ENCODE data around the gene ELFN1. TPM values are rescaled to one million over a fixed set of nuclear protein-coding genes. Genes with fewer than 3 reads are reported as not detected.

ELFN1 gene
- total RNA-seq, 1 donor from 2014 or later: 0.62 TPM

DNA sequence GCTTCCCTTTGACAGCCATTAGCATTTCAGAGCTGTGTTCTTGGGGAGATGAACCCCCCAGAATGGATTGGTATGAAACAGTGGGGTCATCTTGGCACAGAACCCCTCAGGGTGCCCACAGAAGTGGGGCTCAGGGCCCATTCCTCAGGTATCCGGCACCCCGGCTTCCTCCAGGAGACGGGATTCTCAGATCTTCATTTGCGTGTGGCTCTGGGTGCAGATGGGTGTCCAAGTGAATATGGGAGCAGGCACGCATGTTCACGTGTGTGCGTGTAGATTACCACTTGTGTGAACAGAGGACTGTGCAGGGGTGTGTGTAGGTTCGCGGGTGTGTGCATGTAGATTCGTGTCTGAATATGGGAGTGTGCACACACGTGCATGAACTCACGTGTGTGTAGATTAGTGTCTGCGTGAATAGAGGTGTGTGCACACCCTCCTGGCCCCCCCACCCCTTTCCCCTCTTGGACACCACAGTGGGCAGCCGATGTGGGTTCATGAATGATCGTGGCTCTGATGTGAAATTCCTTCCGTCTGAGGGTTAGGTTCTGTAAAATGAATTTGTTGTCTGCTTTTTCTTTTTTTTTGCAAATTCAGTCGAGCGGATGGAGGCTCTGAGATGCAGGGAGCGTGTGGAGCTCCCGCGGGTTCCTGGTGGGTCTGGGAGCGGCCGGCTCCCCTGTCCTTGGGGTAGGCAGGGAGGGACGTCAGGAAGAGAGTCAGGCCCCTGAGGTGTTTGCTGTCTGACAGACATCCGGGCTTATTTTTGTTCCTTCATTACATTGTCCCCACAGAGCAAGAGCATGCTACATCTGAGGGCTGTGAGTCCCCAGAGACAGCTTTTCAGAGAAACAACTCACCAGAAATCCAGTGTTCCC is 7.4 kb downstream of the ELFN1 start:
- DNase-seq (ENCODE audit: extremely low spot score, unreplicated experiment): peak; percentile 82
- Mint-ChIP-seq H3K4me1 (ENCODE audit: unreplicated experiment) (no peaks in the 10 kb centered on the region), H3K4me3 (ENCODE audit: unreplicated experiment) (no peak overlapping the region), H3K27ac (ENCODE audit: unreplicated experiment) (no peak overlapping the region), H3K9me3 (ENCODE audit: unreplicated experiment) (peaks cover under 1% of the 10 kb centered on the region), H3K36me3 (ENCODE audit: unreplicated experiment) (no peaks in the 10 kb centered on the region), H3K27me3 (ENCODE audit: unreplicated experiment) (peaks cover 18% of the 10 kb centered on the region)
- TF ChIP-seq CTCF (IDR thresholded peaks at IDR 0.05): no peak

- no peak for TF ChIP-seq CTCF (IDR thresholded peaks at IDR 0.05)
- DNase-seq (ENCODE audit: extremely low spot score, unreplicated experiment): peak; percentile 82
- H3K27ac Mint-ChIP-seq (ENCODE audit: unreplicated experiment): no peak overlapping the region
- peaks cover 7% of the 10 kb centered on the region for H3K9me3 Mint-ChIP-seq (ENCODE audit: unreplicated experiment)
- no peak overlapping the region for H3K4me3 Mint-ChIP-seq (ENCODE audit: unreplicated experiment)
- no peaks in the 10 kb centered on the region for H3K36me3 Mint-ChIP-seq (ENCODE audit: unreplicated experiment)
- no peaks in the 10 kb centered on the region for H3K4me1 Mint-ChIP-seq (ENCODE audit: unreplicated experiment)
- H3K27me3 Mint-ChIP-seq (ENCODE audit: unreplicated experiment): peaks cover 16% of the 10 kb centered on the region
These were observed 8.0 kb downstream of the ELFN1 start for GRCh38 chr7:1678081-1678543.

GRCh38 chr7:1678571-1679325 is 8.7 kb downstream of the ELFN1 start:
- peak; percentile 77 for DNase-seq (ENCODE audit: extremely low spot score, unreplicated experiment)
- H3K4me1 Mint-ChIP-seq (ENCODE audit: unreplicated experiment): no peaks in the 10 kb centered on the region

DNA sequence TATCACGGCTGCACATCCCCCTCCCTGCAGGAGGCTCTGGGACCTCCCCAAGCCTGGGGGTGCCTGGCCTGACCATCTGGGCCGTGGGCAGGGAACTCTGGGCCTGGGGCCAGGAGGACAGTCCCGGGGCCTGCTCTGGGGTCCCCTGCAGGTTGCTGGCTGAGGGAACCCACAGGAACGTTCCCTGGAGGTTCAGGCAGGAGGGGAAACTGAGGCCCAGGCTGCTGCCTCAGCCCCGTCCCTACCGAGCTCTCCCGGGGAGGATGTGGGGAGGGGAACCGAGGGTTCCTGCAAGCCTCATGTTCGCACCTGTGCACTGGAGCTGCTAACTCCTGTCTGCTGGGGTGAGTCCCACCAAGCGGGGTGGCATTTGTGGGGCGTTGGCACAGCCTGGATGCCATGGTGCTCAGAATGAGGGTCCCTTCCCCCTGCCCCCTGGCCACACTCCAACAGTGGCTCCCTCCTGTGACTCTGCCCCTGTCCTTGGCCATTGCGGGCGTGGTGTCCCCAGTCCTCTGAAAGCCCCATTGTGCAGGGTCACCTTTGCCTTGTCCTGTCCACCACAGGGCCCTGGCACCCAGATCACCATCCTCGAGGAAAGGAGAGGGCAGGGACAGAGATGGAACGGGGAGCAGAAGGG is 9.4 kb downstream of the ELFN1 start:
- Mint-ChIP-seq H3K9me3 (ENCODE audit: unreplicated experiment) (peaks cover 19% of the 10 kb centered on the region), H3K4me1 (ENCODE audit: unreplicated experiment) (no peaks in the 10 kb centered on the region), H3K4me3 (ENCODE audit: unreplicated experiment) (no peak overlapping the region), H3K36me3 (ENCODE audit: unreplicated experiment) (no peaks in the 10 kb centered on the region), H3K27ac (ENCODE audit: unreplicated experiment) (no peak overlapping the region), H3K27me3 (ENCODE audit: unreplicated experiment) (peaks cover 16% of the 10 kb centered on the region)
- DNase-seq (ENCODE audit: extremely low spot score, unreplicated experiment): peak; percentile 79
- no peak for TF ChIP-seq CTCF (IDR thresholded peaks at IDR 0.05)

More at GRCh38 chr7:1678571-1679325, 8.7 kb downstream of the ELFN1 start:
- Mint-ChIP-seq H3K27ac (ENCODE audit: unreplicated experiment) (no peak overlapping the region), H3K9me3 (ENCODE audit: unreplicated experiment) (peaks cover 14% of the 10 kb centered on the region), H3K27me3 (ENCODE audit: unreplicated experiment) (peaks cover 16% of the 10 kb centered on the region), H3K36me3 (ENCODE audit: unreplicated experiment) (no peaks in the 10 kb centered on the region), H3K4me3 (ENCODE audit: unreplicated experiment) (no peak overlapping the region)
- no peak for TF ChIP-seq CTCF (IDR thresholded peaks at IDR 0.05)

All from osteocyte (in vitro differentiated cells).